Epithelial cell of esophagus (primary cell): ENCODE measurements around the gene RFX6.

ENCODE experiments used
- DNase-seq: peaks from one replicate; pipeline ENCODE4 v3.0.0; 2010; ENCODE audit warnings: low read depth
- H3K4me3 ChIP-seq: 2 replicates; pipeline ENCODE4 v1.5.1; 2011; ENCODE audit warnings: mild to moderate bottlenecking, low read length, control low read depth
- CTCF ChIP-seq: IDR thresholded peaks from 2 replicates; pipeline ENCODE4 v1.5.1; 2011; ENCODE audit warnings: low read depth, mild to moderate bottlenecking, low read length, control low read depth, inconsistent platforms; ENCODE audit not compliant: insufficient read depth; ENCODE audit errors: missing control alignments

RFX6 gene

GRCh38 chr6:116881236-116881635 lies 4.2 kb downstream of the RFX6 start:
- DNase-seq = peak; percentile 16
- TF ChIP-seq CTCF = no peak
- H3K4me3 ChIP-seq = no peak overlapping the region

GRCh38 chr6:116883005-116883404 lies 6.0 kb downstream of the RFX6 start:
- H3K4me3 ChIP-seq = no peak overlapping the region
- no peak for TF ChIP-seq CTCF
- DNase-seq = no peak

GRCh38 chr6:116884530-116884929 lies 7.5 kb downstream of the RFX6 start:
- no peak for DNase-seq
- TF ChIP-seq CTCF = no peak
- no peak overlapping the region for H3K4me3 ChIP-seq

GRCh38 chr6:116887168-116887567 lies 10.1 kb downstream of the RFX6 start:
- no peak for TF ChIP-seq CTCF
- no peak overlapping the region for H3K4me3 ChIP-seq
- DNase-seq = no peak

GRCh38 chr6:116887894-116888293 lies 10.9 kb downstream of the RFX6 start:
- no peak for TF ChIP-seq CTCF
- DNase-seq = no peak
- no peak overlapping the region for H3K4me3 ChIP-seq

GRCh38 chr6:116888732-116889360 lies 11.8 kb downstream of the RFX6 start:
- TF ChIP-seq CTCF = no peak
- no peak for DNase-seq
- no peak overlapping the region for H3K4me3 ChIP-seq

GRCh38 chr6:116894669-116895068 lies 17.6 kb downstream of the RFX6 start:
- no peak for DNase-seq
- no peak overlapping the region for H3K4me3 ChIP-seq
- TF ChIP-seq CTCF = no peak
